Umbilical cord (tissue), 2 donors: ENCODE measurements around the gene PCDH15. TPM values are rescaled to one million over a fixed set of nuclear protein-coding genes. Genes with fewer than 3 reads are reported as not detected.
"Not testable (repeated sequence)": the region's sequence is repeated elsewhere in the genome, so short reads cannot be mapped to it uniquely, and the experiment has no call there.

Experiments used
- DNase-seq: peaks from one replicate; pipeline ENCODE4 v3.0.0-alpha.2; 2015; ENCODE audit warnings: low spot score
- total RNA-seq: library from RNA; depleted of rRNA; stranded (reverse); fragments of >200 nt; gene quantifications from one replicate; pipeline ENCODE4 v1.2.3, GENCODE V29; 2014; ENCODE audit warnings: low replicate concordance; ENCODE audit not compliant: insufficient read depth

PCDH15 gene
- total RNA-seq, 1 donor from 2014 or later, result 15.9 TPM

DNA sequence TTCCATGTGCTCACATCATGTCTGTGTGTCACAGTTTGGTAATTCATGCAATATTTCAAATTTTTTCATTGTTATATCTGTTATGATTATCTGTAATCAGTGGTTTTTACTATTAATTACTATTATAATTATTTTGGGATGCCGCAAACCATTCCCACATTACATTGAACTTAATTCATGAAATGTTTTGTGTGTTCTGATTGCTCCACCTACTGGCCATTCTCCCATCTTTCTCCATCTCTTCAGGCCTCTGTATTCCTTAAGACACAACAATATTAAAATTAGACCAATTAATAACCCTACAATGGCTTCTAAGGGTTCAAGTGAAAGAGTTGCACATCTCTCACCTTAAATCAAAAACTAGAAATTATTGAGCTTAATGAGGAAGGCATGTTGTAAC is 398.5 kb downstream of the PCDH15 start:
- DNase-seq, result peak; percentile 44

DNA sequence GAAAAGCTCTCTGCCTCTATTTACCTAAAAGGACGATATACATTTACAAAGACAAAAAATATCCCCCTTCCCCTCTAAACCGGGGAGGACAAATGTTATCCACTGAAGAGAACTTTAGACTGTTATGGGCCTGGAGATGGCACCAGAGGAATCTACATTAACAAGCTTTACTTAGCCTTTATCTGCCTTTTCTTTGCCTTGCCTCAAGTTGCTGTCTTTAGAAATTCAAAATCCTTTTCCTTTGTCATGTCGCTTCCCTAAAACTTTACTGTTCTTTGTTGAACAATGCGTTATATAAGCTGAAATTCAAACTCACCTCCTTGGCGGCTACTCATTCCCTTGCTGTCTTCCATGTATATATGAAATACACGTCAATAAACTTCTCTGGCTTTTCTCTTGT is 405.0 kb downstream of the PCDH15 start:
- DNase-seq, result no peak

DNA sequence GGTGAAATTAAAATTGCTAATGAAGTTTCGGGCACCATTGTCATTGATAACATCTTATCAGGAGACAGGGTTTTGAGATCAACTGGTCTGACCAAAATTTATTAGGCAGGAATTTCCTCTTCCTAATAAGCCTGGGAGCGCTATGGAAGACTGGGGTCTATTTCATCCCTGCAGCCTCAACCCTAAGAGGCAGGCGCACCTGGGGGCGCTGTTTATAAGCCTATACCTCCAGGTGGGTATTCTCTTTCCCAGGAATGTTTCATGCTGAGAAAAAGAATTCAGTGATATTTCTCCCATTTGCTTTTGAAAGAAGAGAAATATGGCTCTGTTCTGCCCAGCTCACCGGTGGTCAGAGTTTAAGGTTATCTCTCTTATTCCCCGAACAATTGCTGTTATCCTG is 406.4 kb downstream of the PCDH15 start:
- DNase-seq, result not testable (repeated sequence)

DNA sequence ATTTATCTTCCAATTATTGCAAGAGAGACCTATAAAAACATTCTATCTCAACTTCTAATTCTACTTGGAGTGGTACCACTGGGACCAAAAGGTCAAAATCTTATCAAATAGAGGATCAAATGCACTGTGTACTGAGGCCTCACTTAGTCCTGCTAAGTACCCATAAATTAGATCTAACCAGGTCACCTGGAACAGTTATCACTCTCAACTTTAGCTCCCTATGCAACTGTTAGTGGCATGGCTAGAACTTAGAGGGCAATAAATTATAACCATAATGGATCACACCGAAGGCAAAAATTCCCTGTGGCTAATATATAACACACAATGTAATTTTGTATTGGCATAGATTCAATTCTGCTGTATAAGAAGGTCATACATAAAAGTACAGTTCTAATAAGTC is 428.9 kb downstream of the PCDH15 start:
- DNase-seq, result no peak

DNA sequence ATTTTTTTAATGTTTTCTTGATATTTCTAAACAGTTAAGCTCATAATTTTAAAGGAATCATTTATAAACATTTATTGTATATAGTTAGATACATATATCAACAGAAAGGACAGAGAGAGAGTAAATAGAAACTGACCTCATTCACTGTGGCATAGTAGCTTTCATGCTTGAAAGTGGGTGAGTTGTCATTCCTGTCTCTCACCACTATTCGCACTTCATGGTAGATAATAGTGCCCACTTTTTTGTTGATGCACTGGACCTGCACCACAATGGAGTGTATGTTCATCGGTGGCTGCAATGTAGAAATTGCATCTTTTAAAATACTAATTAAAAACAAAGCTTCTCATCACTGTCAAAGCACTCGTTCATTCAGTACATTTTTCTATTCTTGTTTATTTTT is 432.0 kb downstream of the PCDH15 start:
- no peak for DNase-seq

DNA sequence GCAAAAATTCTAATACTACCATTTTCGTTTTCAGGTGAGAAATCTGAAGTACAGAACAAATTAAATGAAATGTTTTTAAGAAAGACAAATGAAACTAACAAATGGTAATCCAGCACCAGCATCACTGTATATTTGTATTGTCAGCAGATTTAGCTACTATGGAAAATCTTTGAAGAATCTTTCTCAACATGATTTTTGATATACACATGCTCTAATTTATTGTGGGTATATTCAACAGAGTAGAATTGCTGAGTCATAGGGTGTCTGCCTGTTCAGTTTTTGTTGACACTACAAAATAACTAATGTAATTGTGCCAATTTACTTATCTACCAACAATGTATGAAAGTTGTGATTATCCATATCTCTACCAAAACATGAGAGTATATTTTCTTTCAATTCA is 437.6 kb downstream of the PCDH15 start:
- no peak for DNase-seq

DNA sequence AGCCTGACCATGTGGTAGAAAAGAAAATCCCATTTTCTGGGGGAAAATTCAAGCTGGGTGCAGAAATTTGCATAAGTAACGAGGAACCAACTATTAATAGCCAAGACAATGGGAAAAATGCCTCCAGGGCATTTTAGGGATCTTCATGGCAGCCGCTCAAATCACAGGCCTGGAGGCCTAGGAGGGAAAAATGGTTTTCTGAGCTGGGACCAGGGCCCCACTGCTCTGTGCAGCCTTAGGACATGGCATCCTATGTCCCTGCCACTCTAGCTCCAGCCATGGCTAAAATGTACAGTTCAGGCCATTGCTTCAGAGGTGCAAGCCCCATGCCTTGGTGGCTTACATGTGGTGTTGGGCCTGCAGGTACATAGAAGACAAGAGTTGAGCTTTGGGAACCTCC is 459.0 kb downstream of the PCDH15 start:
- no peak for DNase-seq

DNA sequence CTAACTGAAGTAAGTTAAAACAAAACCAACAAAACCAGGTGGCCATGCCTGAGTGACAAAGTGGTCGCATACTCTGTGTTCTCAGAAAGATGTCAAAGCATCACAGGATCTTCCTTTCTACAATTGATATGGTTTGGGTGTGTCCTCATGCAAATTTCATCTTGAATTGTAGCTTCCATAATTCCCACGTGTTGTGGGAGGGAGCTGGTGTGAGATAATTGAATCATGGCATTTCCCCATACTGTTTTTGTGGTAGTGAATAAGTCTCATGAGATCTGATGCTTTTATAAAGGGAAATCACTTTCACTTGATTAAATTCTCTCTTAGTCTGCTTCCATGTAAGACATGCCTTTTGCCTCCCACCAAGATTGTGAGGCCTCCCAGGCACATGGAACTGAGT is 465.7 kb downstream of the PCDH15 start:
- DNase-seq, result no peak

DNA sequence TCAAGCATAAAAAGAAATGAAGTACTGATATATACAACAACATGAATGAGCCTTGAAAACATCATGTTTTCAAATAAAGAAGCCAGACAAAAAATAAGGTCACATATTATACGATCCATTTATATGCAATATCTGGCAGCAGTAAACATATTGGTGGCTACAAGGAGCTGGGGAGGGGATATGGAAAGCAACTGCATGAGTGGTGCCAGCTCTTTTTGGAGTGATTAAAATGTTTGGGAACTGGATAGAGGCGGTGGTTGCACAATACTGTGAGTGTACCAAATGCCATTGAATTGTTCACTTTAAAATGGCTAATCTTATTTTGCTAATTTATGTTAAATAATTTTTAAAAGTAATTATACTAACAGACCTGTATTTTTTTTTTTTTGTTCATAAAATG is 481.7 kb downstream of the PCDH15 start:
- no peak for DNase-seq

DNA sequence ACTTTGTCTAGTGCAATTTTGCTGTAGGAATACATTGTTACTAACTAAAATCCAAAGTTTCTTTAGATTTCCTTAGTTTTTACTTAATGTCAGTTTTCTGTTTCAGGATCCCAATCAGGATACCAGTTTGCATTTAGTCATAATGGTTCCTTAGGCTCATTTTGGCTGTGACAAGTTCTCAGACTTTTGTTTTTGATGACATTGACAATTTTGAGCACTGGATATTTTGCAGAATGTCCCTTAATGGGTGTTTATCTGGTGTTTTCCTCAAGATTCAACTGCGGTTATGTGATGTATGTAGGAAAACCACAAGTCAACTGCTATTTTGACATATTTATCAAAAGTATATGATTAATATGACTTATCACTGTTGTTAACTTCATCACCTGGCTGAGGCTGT is 482.6 kb downstream of the PCDH15 start:
- no peak for DNase-seq

DNA sequence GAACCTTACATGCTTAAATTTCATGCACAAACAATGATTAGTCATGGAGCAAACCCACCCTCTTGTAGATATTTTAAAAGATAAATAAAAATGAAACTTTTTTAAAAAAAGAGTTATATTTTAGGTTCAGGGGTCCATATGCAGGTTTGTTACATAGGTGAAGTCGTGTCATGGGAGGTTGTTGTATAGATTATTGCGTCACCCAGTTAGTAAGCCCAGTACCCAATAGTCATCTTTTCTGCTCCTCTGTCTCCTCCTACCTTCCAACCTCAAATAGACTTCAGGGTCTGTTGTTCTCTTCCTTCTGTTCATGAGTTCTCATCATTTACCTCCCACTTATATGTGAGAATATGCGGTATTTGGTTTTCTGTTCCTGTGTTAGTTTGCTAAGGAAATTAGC is 486.6 kb downstream of the PCDH15 start:
- DNase-seq, result no peak

DNA sequence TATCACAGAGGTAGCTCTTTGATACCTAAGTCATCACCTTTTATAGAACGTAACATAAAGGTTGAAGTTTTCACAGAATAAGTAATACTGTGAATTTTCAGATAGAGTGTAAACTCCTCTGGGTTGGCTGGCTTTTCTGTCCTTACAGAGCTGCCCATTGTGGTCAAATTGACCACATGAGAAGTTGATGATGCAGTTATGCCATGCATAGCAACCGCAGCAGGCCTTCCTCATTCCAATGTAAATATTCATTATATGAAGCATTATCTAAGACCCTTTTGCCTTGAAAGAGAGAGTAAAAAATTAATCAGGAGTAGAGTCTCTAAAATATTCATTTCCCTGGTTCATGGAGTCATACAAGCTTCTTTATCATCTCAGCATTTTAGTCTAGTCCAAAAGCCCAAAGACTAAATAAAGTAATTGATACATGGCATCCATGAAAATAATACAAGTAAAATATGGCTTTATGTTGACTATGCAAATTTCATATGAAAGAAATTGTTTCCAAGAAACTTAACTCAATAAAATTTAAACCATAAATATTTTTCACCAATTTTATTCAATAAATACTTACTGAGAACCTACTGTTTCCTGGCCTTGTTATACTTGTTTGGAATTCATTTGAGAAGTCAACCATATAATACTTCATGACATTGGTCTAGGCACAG is 516.4 kb downstream of the PCDH15 start:
- no peak for DNase-seq

DNA sequence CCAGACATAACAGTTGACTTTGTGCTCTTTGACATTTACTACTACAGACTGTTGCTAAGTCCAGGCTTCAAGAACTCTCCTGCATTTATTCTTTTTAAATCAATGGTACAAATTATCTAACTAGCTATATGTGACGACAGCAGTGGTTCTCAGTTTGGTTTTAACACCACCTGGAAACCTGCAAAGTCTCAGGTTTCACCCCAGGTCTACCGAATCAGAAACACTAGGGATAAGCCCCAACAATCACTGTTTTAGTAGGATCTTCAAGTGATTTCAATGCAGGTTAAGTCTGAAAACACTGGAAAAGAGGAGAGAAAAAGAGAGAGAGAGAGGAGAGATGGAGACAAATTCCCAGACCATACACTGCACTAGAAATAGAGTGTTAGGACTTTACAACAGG is 519.0 kb downstream of the PCDH15 start:
- no peak for DNase-seq

DNA sequence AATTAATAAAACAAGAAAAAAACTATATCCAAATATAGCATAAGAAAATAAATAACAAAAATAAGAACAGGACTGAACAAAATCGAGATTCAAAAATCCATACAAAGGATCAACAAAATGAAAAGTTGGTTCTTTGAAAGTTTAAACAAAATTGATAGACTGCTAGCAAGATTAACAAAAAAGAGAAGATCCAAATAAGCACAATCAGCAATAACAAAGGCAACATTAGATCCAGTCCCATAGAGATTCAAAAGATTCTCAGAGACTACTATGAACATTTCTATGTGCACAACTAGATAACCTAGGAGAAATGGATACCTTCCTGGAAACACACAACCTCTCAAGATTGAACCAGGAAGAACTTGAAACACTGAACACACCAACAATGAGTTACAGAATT is 534.6 kb downstream of the PCDH15 start:
- DNase-seq, result no peak

DNA sequence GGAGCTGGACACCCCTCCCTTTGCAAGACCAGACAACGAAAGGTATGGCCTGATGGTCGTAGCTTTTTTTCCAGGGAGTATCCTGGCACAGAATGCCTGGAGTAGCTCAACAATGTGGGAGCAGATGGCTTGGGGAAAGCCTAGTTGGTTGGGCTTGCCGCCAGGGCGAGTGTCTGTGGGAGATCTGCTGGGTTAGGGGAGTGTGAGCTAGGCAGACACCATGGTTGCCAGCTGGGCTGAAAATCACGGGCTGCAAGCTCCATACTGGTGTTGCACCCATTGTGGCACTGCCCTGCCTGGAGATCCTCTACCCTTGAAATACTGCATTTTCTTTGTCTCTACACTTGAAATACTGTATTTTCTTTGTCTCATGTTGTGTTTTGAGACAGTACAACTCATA is 538.3 kb downstream of the PCDH15 start:
- no peak for DNase-seq

DNA sequence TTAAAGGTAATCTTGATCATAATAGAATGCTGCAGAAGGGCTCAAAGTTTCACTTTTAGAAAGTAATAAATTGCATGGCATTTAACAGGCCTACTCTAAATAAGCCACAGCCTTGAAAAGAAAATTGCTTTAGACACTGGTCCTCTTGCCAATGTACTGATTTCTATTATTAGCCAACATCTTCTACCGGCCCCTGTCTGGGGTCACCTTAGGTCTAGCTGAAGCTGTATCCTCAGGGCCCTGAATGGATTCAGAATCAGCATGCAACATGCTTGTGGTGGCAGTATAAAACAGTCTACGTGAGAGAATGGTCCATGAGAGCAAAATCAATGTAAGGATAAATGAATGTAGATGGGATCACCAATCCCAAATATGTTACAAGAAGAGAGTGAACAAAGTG is 541.9 kb downstream of the PCDH15 start:
- DNase-seq, result no peak

DNA sequence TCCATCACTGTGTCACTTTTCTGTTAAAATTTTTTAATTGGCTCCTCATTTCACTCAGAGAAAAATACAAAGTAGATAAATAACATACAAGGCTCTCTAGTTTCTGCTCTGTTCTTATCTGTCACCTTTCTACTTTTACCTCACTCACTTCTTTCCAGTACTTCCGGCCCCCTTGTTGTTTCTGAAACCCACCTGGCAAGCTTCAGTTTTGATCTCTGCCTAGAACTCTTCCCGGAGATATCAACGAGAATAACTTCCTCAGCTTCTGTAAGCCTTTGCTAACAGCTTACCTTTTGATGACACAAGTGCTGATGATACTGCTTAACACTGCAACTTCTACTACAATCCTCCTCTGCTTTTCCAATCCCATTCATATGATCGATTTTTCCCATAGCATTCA is 566.2 kb downstream of the PCDH15 start:
- no peak for DNase-seq

DNA sequence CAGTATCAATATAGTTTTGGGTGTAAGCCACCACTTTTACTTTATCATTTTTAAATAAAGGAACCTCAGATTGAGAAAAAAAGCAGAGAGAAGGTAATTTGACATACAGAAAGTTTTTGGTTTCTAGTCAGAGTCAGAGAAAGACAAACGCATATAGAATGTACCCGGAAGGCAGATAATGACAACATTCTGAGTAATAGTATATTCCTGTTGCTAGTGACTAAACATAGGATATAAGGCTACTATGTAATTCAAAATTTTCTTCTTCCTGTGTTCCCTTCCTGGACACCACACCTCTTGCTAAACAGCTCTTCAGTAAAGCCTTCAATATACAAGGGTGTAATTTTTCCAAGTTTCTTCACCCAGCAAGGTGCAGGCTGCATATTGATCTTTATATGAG is 597.6 kb downstream of the PCDH15 start:
- no peak for DNase-seq

DNA sequence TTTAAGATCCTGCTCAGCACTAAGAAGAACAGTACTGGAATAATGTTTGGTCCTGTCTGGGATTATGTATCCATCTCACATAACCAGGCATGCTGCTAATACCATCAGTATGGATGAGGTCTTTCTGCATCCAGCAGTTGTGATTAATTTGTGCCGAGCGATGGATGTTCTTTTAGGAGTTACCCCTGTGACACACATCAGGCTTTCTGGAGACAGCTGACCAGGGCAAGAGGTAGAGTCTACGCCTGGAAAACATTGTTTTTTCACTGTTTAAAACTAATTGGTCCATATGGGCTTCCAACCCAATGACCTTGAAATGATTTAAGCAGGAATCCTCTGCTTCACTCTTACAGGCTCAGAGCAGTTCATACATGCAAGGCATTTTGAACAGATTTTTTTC is 603.0 kb downstream of the PCDH15 start:
- DNase-seq, result no peak

DNA sequence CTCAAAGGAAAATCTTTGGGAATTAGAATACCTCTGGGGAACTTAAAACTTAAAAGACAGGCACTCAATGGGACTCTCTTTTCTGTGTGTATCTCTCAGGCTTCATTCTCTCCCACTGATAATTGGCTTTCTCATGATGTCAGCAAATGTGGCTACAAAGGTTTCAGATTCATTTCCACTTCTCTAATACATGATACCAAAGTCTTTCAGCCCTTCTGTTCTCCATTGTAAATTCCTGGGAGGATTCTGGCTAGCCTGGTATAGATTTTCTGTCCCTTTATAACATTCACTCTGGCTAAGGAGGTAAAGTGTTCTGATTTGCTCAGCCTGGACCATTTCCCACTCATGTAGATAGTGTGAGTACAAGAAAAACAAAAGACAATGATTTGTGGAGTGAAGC is 606.2 kb downstream of the PCDH15 start:
- no peak for DNase-seq

DNA sequence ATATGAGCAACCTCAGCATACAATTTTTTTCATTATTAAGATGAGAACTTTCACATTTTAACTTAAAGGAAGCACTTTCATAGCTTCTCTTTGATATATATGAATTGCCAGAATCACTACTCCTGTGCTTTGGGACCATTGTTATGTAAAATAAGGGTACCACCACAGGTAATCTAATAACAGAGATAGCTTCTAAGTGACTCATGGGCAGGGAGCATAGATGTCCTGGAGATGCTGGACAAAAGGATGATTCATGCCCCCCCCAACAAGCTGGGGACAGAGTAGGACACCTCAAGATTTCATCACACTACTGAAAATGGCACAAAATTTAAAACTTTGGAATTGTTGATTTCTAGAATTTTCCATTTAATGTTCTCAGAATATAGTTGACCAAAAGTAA is 641.1 kb downstream of the PCDH15 start:
- no peak for DNase-seq

DNA sequence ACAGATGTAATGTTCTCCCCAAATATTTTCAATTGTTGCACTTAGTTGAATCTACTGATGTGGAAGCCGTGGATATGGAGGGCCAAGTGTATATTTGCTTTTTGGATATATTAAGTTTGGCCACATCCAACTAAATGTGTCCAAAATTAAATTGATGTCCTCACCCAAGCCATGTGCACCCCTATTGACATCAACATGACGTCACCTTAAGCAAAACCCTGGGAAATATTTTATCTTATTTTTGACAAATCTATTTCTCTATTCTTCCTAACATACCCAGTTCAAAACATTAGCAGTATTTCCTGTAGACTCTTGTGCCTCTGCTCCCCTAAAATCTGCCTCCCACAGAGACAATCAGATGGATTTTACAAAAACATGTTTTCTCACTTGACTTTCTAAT is 652.5 kb downstream of the PCDH15 start:
- DNase-seq, result no peak

DNA sequence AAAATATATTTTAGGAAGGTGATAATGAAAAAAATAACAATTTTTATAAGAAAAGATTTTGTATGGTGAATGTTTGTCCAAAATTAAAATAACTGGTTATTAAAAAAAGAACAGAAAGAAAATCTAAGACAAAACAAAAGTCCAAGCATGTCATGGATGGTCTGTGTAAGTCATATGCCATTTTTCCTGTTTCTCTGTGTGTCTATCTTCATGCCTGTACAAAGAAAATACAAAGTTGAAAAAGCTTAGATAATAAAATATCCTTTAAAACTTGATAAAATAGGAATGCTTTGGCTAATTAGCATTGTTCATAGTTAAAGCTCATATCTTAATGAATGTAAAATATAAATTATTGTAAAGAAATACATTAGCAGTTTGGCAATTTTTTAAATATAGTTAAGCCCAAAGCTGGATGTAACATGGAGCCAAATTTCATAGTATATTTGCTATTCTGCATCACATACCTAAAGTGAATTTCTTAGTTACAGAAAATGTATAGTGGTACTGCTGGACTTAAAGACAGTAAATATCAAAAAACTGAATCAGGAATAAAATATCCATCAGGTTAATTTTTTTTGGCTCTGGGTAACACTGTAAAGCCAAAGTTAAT is 661.1 kb downstream of the PCDH15 start:
- DNase-seq, result no peak

DNA sequence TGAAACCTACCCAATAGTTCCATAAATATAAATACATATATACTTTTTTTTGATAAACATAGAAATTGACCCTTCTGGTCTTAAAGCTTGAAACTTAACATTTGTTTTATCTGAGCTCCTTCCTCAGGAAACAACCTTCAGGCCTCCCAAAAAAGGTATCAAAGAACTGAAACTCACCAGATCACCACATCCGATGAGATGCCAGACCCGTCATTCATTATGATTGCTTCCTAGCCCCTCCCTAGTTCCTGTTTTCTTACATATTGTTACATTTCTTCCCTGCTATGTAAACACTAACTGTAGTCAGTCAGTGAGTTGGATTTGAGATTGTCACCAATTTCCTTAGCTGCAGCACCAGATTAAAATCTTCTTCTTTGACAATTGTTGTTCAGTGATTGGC is 663.6 kb downstream of the PCDH15 start:
- no peak for DNase-seq
